HG03039 (cell line): ENCODE results near the gene LMAN2L.
A peak's percentile ranks its signal among the peaks of the same experiment; 100 is the strongest.

Experiments used
- ATAC-seq: cut with Tn5 transposase; IDR thresholded peaks from one replicate; pipeline ENCODE4 v1.9.1; 2021; ENCODE audit warnings: mild to moderate bottlenecking, moderate library complexity; ENCODE audit not compliant: unreplicated experiment

LMAN2L gene

DNA sequence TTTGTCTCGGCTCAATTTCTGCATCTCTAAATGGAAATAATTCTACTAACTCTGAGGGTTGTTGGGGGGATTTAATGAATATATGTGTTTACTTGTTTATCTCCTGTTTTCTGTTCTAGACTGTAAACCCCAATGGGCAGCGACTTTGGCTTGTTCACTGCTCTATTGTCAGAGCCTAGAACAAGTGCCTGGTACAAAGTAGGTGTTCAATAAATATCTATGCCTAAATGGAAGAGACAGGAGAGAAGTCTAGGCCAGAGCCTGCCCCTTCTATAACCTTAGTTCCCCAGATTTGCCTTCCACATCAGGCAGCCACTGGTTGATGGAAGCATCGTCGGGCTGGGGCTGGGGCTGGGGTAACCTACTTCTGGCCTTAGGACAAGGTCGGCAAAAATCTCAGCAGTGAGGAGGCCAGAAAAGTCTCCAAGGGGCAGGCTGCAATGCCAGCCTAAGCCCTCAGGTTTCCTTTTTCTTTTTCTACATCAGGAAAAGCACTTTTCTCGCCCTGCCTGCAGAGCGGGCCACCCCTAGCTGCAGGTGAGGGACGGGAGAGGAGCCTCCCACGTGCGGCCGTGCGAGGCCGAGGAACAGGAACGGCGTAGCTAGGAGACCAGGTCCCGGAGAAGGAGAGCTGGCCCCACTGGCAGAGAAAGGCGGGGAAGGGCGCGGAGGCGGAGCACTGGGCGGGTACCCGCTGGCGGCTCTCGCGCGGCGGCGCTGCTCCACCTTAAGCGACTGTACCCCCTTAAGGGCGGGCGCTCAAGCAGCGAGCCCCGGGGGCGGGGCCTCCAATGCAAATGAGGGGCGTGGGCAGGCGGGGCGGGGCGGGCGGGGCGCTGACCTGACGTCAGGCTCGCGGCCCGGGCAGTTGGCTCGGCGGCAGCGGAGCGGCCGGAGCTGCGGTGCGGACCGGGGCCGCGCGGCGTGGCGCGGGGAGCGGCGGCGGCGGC is 20.4 kb upstream of the LMAN2L start, which contains the start of gene CNNM4:
TSS of gene CNNM4 (plus strand) at position 867 of the 950 bp plus-strand sequence. CDS start 98 bp downstream, outside the sequence.
- ATAC-seq = peak; percentile 79

DNA sequence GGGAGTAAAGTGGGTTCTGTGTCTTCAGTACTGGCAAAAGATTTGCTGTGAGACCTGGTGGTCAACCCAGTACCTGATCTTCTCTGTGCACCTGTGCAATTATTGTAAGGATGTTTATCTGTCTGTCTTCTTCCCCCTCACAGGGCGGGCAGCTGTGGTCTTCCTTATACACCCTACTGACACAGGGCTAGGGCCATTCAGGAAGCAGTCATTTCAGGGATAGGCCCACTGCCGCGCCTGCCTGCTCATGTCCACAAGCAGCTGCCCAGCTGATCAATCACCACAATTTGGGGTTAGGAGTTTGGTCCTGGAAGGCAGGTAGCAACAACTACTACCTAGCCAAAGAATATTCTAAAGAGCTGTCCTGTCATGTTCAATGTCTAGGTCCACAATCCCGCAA is 19.7 kb upstream of the LMAN2L start:
- ATAC-seq = no peak

- ATAC-seq = no peak
These were observed 19.1 kb upstream of the LMAN2L start for GRCh38 chr2:96758987-96759386.

- no peak for ATAC-seq
These were observed 17.6 kb upstream of the LMAN2L start for GRCh38 chr2:96757477-96757860.

GRCh38 chr2:96756788-96757476 is 17.1 kb upstream of the LMAN2L start:
- ATAC-seq = no peak

DNA sequence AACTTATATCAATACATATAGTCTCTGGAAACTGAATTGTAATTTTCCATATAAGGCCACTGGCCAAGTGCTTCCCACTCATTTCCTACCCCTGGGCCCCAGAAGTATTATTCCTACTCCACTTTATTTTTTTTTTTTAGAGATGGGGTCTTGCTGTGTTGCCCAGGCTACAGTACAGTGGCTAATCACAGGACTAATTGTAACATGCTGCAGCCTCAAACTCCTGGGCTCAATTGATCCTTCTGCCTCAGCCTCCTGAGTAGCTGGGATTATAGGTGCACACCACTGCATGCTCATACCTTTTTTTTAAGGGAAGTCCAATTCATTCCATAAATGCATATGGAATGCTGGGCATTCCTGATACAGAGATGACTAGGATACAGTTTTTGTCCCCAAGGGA is 14.5 kb upstream of the LMAN2L start:
- no peak for ATAC-seq

- ATAC-seq = no peak
These were observed 13.9 kb upstream of the LMAN2L start for GRCh38 chr2:96753661-96754282.

DNA sequence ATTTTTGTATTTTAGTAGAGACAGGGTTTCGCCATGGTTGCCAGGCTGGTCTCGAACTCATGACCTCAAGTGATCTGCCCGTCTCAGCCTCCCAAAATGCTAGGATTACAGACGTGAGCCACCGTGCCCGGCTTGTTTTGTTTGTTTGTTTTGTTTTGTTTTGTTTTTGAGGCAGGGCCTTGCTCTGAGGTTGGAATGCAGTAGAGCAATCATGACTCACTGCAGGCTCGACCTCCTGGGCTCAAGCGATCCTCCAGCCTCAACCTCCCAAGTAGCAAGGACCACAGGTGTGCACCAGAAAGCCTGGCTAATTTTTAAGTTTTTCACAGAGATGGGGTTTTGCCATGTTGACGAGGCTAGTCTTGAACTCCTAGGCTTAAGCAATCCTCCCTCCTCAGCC is 11.9 kb upstream of the LMAN2L start:
- no peak for ATAC-seq

- ATAC-seq = no peak
These were observed 7.3 kb upstream of the LMAN2L start for GRCh38 chr2:96747061-96747617.

- ATAC-seq = no peak
These were observed 710 bp downstream of the LMAN2L start for GRCh38 chr2:96739076-96739632.

DNA sequence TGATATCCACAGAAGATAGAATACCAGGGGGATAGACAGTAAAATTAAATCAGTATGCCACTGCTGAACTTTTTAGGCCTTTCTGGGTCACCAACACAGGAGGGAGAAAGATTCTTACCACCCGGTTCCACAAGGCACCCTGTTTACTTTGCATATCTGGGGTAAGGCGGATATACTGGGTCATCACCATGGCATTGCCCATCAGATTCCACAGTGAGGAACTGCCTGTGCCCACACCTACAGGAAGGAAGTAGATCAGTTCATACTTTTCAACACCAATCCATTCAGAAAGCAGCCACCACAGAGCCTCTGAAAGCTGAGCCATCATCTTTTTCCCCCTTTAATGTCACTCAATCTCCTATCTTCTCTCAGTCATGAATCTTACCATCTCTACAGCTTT is 2.0 kb downstream of the LMAN2L start:
- ATAC-seq = no peak

GRCh38 chr2:96737251-96737650 is 2.6 kb downstream of the LMAN2L start:
- ATAC-seq = no peak

DNA sequence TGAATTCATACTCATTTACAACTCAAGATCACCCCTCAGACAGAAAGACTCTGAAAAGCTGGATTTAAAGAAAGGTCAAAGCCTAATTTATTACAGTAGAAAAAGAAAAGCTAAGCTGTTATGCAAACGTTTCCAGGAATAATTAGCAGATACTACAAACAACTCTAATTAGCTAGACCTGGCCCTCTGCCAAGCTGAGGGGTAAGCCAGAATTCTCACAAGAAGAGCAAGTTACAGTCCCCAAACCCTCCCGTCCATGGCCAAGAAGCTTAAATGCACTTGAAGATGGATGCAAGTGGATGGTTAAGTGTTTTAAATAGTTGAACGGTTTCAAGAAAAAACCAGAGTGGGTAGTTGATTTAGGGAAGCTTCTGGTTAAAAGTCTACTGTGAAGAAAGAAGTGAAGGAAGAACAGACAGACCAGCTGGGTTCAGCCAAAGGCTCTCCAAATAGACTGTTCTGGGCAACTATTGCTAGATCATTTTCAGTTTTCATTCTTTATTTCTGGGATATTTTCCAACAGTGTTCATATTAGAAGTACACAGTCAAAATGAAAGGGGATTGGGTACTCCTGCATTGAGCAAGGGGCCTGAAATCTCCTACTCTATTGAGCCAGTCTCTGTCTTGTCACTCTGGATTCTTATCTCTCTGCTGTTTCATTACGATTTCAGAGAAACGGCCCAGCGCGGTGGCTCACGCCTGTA is 4.8 kb downstream of the LMAN2L start:
- ATAC-seq = no peak

DNA sequence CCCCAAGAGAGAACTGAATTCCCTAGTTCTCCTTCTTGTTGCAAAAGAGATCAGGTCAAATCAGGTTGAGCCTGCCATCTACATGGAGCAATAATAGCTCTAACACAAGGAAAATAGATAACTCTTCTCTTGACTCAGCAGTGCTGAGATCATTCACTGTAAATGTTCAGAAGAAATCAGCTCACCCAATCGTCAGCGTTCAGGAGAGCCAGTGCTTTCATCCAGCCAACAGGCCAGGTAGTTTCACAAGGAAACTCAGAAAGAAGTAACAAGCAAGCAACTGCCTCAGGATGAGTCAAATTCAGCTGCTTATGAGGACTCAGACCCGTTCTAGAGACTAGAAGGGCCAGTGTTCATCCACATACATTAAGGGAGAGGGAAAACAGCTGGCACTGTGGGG is 5.9 kb downstream of the LMAN2L start:
- ATAC-seq = no peak

DNA sequence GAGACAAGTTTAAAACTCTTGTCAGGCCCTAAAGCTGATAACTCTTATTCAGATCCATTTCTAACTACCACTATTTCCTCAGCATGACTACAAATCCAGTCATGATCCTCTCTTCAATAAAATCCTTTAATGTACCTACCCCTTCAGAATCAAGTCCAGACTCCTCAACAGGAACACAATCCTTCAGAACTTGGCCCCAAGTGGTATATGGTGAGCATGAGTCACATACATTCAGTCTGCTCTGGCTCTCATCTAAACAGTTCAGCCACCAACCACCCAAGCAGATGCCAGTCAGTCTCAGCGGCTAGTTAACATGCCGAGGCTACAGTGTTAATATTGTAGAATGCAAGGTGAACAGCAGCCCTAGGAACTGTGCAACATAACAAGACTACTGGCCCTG is 9.7 kb downstream of the LMAN2L start:
- no peak for ATAC-seq

- ATAC-seq = no peak
These were observed 10.1 kb downstream of the LMAN2L start for GRCh38 chr2:96729748-96730147.

GRCh38 chr2:96727431-96727830 is 12.4 kb downstream of the LMAN2L start:
- no peak for ATAC-seq

DNA sequence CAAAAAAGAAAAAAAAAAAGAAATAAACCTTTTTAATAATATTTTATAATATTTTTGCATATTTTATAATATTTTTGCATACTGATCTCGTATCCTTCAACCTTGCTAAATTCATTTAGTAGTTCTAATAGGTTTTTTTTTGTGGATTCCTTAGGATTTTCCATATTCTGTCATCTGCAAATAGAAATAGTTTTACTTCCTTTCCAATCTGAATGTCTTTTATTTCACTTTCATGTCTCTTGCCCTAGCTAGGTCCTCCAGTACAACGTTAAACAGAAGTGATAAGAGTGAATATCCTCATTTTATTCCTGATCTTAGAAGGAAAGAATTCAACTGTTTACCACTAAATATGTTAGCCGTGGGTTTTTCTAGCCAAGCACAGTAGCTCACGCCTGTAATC is 13.7 kb downstream of the LMAN2L start:
- ATAC-seq = no peak

DNA sequence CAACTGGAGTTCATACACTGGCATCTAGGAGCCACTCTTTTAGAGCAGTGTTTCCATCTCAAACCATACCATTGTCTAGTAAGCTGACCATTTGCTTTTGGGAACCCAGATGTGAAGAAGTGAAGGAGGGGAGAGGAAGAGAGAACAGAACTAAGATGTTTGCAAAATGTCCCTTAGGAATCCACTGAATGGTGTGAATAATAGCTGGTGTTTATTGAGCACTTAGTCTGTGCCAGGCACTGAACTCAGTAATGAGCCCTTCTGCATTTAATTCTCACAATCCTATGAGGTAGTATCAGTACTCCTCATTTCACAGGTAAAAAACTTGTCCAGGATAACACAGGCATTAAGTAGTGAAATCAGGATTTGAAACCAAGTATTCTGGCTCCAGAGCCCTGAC is 23.5 kb downstream of the LMAN2L start:
- no peak for ATAC-seq

GRCh38 chr2:96715658-96716057 is 24.2 kb downstream of the LMAN2L start:
- no peak for ATAC-seq
